ENCODE results near the gene FTSJ1. TPM values are rescaled to one million over a fixed set of nuclear protein-coding genes. Genes with fewer than 3 reads are reported as not detected.

FTSJ1 gene
- total RNA-seq, 1 experiment from 2014 or later = 49.4 TPM

GRCh38 chrX:48471504-48471903, 4.5 kb upstream of the FTSJ1 start:
- DNase-seq = no peak
- H3K23ac ChIP-seq (ENCODE audit: insufficient read length, low read depth, low read length) = no peak overlapping the region
- no peak overlapping the region for H2BK12ac ChIP-seq (ENCODE audit: insufficient read length, low read depth, low read length)
- peaks cover 25% of the 10 kb centered on the region for H3K9me3 ChIP-seq (ENCODE audit: control insufficient read depth, low read depth, low read length)
- no CpG with 5 or more reads among the region's 8 CpGs for WGBS (ENCODE audit: extremely low coverage, insufficient read length, low lambda C conversion rate)
- H3K27me3 ChIP-seq (ENCODE audit: insufficient read depth, low read length) = no peaks in the 10 kb centered on the region
- H3K9ac ChIP-seq (ENCODE audit: extremely low read depth, insufficient read length, low read length) = no peak overlapping the region
- peaks cover 8% of the 10 kb centered on the region for H3K23me2 ChIP-seq (ENCODE audit: insufficient read length, low read depth, low read length, poor library complexity, severe bottlenecking)
- H3K79me2 ChIP-seq (ENCODE audit: insufficient read depth, low read length) = no peaks in the 10 kb centered on the region; the same call in 1 of the 2 replicates
- no peak overlapping the region for H4K5ac ChIP-seq (ENCODE audit: insufficient read length, low read depth, low read length)
- H2AK5ac ChIP-seq (ENCODE audit: insufficient read length, low read length) = no peak overlapping the region
- H3K79me1 ChIP-seq (ENCODE audit: insufficient read depth, low read depth, low read length, poor library complexity, severe bottlenecking) = no peaks in the 10 kb centered on the region
- no peak overlapping the region for H2BK120ac ChIP-seq (ENCODE audit: low read depth, low read length, poor library complexity, severe bottlenecking)
- H4K91ac ChIP-seq (ENCODE audit: insufficient read length, low read depth, low read length) = no peak overlapping the region
- H3K27ac ChIP-seq (ENCODE audit: insufficient read length, low read depth, low read length) = no peak overlapping the region
- peaks cover 4% of the 10 kb centered on the region; the same call in 1 of the 2 replicates for H3K4me1 ChIP-seq (ENCODE audit: insufficient read depth, low read length)
- H2AFZ ChIP-seq (ENCODE audit: low read length) = no peak overlapping the region
- no peak overlapping the region for H3K56ac ChIP-seq (ENCODE audit: insufficient read length, low read depth, low read length)
- H3K4me2 ChIP-seq (ENCODE audit: insufficient read depth, insufficient read length, low read length) = no peak overlapping the region
- peaks cover 30 to 48% of the 10 kb centered on the region in 2 experiments for H3K4me1 Mint-ChIP-seq
- H4K8ac ChIP-seq (replicated peaks; ENCODE audit: insufficient read length, low read depth, low read length) = no peak overlapping the region
- H3K4ac ChIP-seq (ENCODE audit: low read depth, low read length) = no peak overlapping the region
- H3K14ac ChIP-seq (ENCODE audit: insufficient read depth, low read length) = no peak overlapping the region
- peaks cover 5% of the 10 kb centered on the region for H3K27me3 Mint-ChIP-seq (ENCODE audit: low read depth)
- peaks cover 74 to 83% of the 10 kb centered on the region in 2 experiments for H3K9me3 Mint-ChIP-seq
- H3K27ac Mint-ChIP-seq = no peak overlapping the region
- H2BK20ac ChIP-seq (ENCODE audit: low read depth, low read length, poor library complexity, severe bottlenecking) = no peak overlapping the region
- peaks cover 6 to 15% (median 10%) of the 10 kb centered on the region in 3 experiments; a peak in 6 of 7 replicates for H3K36me3 Mint-ChIP-seq (ENCODE audit: insufficient read depth in 1 of 3, low read depth in 3 of 3)
- H3K4me3 Mint-ChIP-seq = peak overlapping the region in 1 of 2 experiments; percentile 24; a peak in 2 of 5 replicates
- no peak overlapping the region for H2BK5ac ChIP-seq (ENCODE audit: insufficient read length, low read length)
- TF ChIP-seq CTCF (conservative IDR thresholded peaks at IDR 0.05) = no peak
- H3T11ph ChIP-seq (ENCODE audit: low read length) = no peak overlapping the region
- no peak overlapping the region for H3K18ac ChIP-seq (ENCODE audit: insufficient read length, low read depth, low read length)
- no peaks in the 10 kb centered on the region for H4K20me1 ChIP-seq (ENCODE audit: control insufficient read depth, insufficient read depth, insufficient read length)
- H2BK15ac ChIP-seq (ENCODE audit: low read depth, low read length) = no peak overlapping the region

Data from H9 (cell line).